Esophagus squamous epithelium (tissue), 4 donors: ENCODE results near the gene NAP1L5.

Source experiments
- CTCF ChIP-seq, 6 experiments: fragments of 450-650 bp in 4 of 6; fragments of 200-600 bp in 2 of 6; sonication (generic) in 2 of 6; IDR thresholded peaks; one replicate each; pipeline ENCODE4 v1.5.1; 2016 to 2019; ENCODE audit warnings: antibody characterized with exemption in 6 of 6, mild to moderate bottlenecking in 4 of 6, moderate library complexity in 4 of 6
- POLR2A ChIP-seq, 4 donors: fragments of 450-650 bp; IDR thresholded peaks; one replicate each; pipeline ENCODE4 v1.6.1; 2017; ENCODE audit warnings: antibody characterized with exemption in 4 of 4, mild to moderate bottlenecking in 4 of 4, moderate library complexity in 3 of 4

- TF ChIP-seq CTCF (IDR thresholded peaks at IDR 0.05) (no peak), POLR2A (IDR thresholded peaks at IDR 0.05) (no peak)
Observed at GRCh38 chr4:88646528-88647280, 50.9 kb downstream of the NAP1L5 start.
